ENCODE measurements around the gene GNG8. TPM values are rescaled to one million over a fixed set of nuclear protein-coding genes. Genes with fewer than 3 reads are reported as not detected.

Gene GNG8
- total RNA-seq, 1 experiment from 2014 or later: not detected

- DNase-seq (ENCODE audit: low spot score): no peak
- Histone ChIP-seq H3K4me1 (ENCODE audit: insufficient read depth, low read length, poor library complexity, severe bottlenecking) (peaks cover 10% of the 10 kb centered on the region), H3K27me3 (replicated peaks; ENCODE audit: insufficient read depth, low read depth, low read length, poor library complexity) (no peaks in the 10 kb centered on the region), H3K27ac (ENCODE audit: low read depth, low read length, poor library complexity, severe bottlenecking) (peak overlapping the region; percentile 100), H3K4me3 (ENCODE audit: low read depth, low read length, poor library complexity, severe bottlenecking) (peak overlapping the region; percentile 100), H3K9me3 (ENCODE audit: low read depth, low read length, poor library complexity, severe bottlenecking) (peaks cover 7% of the 10 kb centered on the region), H3K36me3 (ENCODE audit: insufficient read depth, low read length, poor library complexity, severe bottlenecking) (peaks cover 31% of the 10 kb centered on the region)
- intact Hi-C loops (cut with micrococcal nuclease; ENCODE audit: unreplicated experiment): loop anchor here (5.0 kb wide), 1 partner anchor 76 kb away; no protein-coding TSS in a partner anchor
- CTCF ChIA-PET: no interaction called here
- TF ChIP-seq CTCF (conservative IDR thresholded peaks at IDR 0.05; ENCODE audit: low read depth, low read length): no peak
- TF ChIP-seq EZH2 (IDR thresholded peaks at IDR 0.05; ENCODE audit: borderline replicate concordance, low read depth, low read length, poor library complexity, severe bottlenecking): no peak
- no TSS peak for BruUV-seq (replicated peaks)
- POLR2A ChIA-PET (ENCODE audit: low non-redundant PET): no interaction called here
Observed at GRCh38 chr19:46603195-46603637, 32.8 kb downstream of the GNG8 start.

- CTCF ChIA-PET: interaction anchor here (0.8 kb wide), 1 partner anchor 29 kb away, joined by 8 read pairs; no protein-coding TSS in a partner anchor
- intact Hi-C loops (cut with micrococcal nuclease; ENCODE audit: unreplicated experiment): loop anchor here (5.0 kb wide), 1 partner anchor 75 kb away; no protein-coding TSS in a partner anchor
- TF ChIP-seq CTCF (conservative IDR thresholded peaks at IDR 0.05; ENCODE audit: low read depth, low read length) (no peak), EZH2 (IDR thresholded peaks at IDR 0.05; ENCODE audit: borderline replicate concordance, low read depth, low read length, poor library complexity, severe bottlenecking) (no peak)
- Histone ChIP-seq H3K27me3 (replicated peaks; ENCODE audit: insufficient read depth, low read depth, low read length, poor library complexity) (no peaks in the 10 kb centered on the region), H3K36me3 (ENCODE audit: insufficient read depth, low read length, poor library complexity, severe bottlenecking) (peaks cover 24% of the 10 kb centered on the region), H3K4me3 (ENCODE audit: low read depth, low read length, poor library complexity, severe bottlenecking) (peak overlapping the region; percentile 100), H3K4me1 (ENCODE audit: insufficient read depth, low read length, poor library complexity, severe bottlenecking) (peaks cover 10% of the 10 kb centered on the region), H3K27ac (ENCODE audit: low read depth, low read length, poor library complexity, severe bottlenecking) (peak overlapping the region; percentile 100), H3K9me3 (ENCODE audit: low read depth, low read length, poor library complexity, severe bottlenecking) (peaks cover 10% of the 10 kb centered on the region)
- no TSS peak for BruUV-seq (replicated peaks)
- DNase-seq (ENCODE audit: low spot score): no peak
- POLR2A ChIA-PET (ENCODE audit: low non-redundant PET): no interaction called here
Observed at GRCh38 chr19:46602392-46603194, 33.4 kb downstream of the GNG8 start.

- intact Hi-C loops (cut with micrococcal nuclease; ENCODE audit: unreplicated experiment): loop anchor here (5.0 kb wide), 1 partner anchor 74 kb away; no protein-coding TSS in a partner anchor
- POLR2A ChIA-PET (ENCODE audit: low non-redundant PET): no interaction called here
- no peak for TF ChIP-seq EZH2 (IDR thresholded peaks at IDR 0.05; ENCODE audit: borderline replicate concordance, low read depth, low read length, poor library complexity, severe bottlenecking)
- no peak for TF ChIP-seq CTCF (conservative IDR thresholded peaks at IDR 0.05; ENCODE audit: low read depth, low read length)
- peaks cover 14% of the 10 kb centered on the region for H3K36me3 ChIP-seq (ENCODE audit: insufficient read depth, low read length, poor library complexity, severe bottlenecking)
- CTCF ChIA-PET: interaction anchor here (0.8 to 1.3 kb wide), 3 partner anchors 28 to 60 kb away, joined by 3 to 8 read pairs (median 7); partner anchors contain the start of gene DACT3
- BruUV-seq (replicated peaks): TSS peak; percentile 48
- H3K27me3 ChIP-seq (replicated peaks; ENCODE audit: insufficient read depth, low read depth, low read length, poor library complexity): no peaks in the 10 kb centered on the region
- H3K9me3 ChIP-seq (ENCODE audit: low read depth, low read length, poor library complexity, severe bottlenecking): peaks cover 10% of the 10 kb centered on the region
- peak within 1 kb of the TSS; percentile 100 for H3K4me3 ChIP-seq (ENCODE audit: low read depth, low read length, poor library complexity, severe bottlenecking)
- peak within 1 kb of the TSS; percentile 100 for H3K27ac ChIP-seq (ENCODE audit: low read depth, low read length, poor library complexity, severe bottlenecking)
- peaks cover 10% of the 10 kb centered on the region for H3K4me1 ChIP-seq (ENCODE audit: insufficient read depth, low read length, poor library complexity, severe bottlenecking)
- no peak for DNase-seq (ENCODE audit: low spot score)
Observed at GRCh38 chr19:46601318-46602224, 34.4 kb downstream of the GNG8 start, which contains the start of gene CALM3. Gene CALM3, plus strand, starts transcription at chr19:46601330. Its CDS starts 105 bp downstream, at chr19:46601435.
